Mucosa of gallbladder (tissue), 1 donor: Measurements from ENCODE around the gene RAB1A. TPM values are rescaled to one million over a fixed set of nuclear protein-coding genes. Genes with fewer than 3 reads are reported as not detected.
"Not testable (repeated sequence)": the region's sequence is repeated elsewhere in the genome, so short reads cannot be mapped to it uniquely, and the experiment has no call there.

Source experiments
- DNase-seq: peaks from one replicate; pipeline ENCODE4 v3.0.0-alpha.2; 2020; ENCODE audit warnings: low spot score
- total RNA-seq: library from RNA; stranded (reverse); gene quantifications from one replicate; pipeline ENCODE4 v1.2.1, GENCODE V29; 2021
- donor health status: DM: no; HTN: no; CAD: no.

RAB1A gene
- total RNA-seq, 1 donor from 2014 or later, result 139 TPM

- DNase-seq, result no peak
These were observed 6.3 kb upstream of the RAB1A start for GRCh38 chr2:65136253-65136652.

- no peak for DNase-seq
These were observed 4.3 kb upstream of the RAB1A start for GRCh38 chr2:65134158-65134557.

- DNase-seq, result no peak
These were observed 3.7 kb upstream of the RAB1A start for GRCh38 chr2:65133626-65134025.

GRCh38 chr2:65132930-65133329 is 3.0 kb upstream of the RAB1A start:
- not testable (repeated sequence) for DNase-seq

GRCh38 chr2:65130664-65131175 is 814 bp upstream of the RAB1A start:
- no peak for DNase-seq

GRCh38 chr2:65129286-65129825 is 550 bp downstream of the RAB1A start:
- DNase-seq, result no peak

- peak; percentile 30 for DNase-seq
These were observed 1.4 kb downstream of the RAB1A start for GRCh38 chr2:65128297-65129190.

GRCh38 chr2:65125457-65125856 is 4.4 kb downstream of the RAB1A start:
- not testable (repeated sequence) for DNase-seq

- DNase-seq, result no peak
These were observed 7.6 kb downstream of the RAB1A start for GRCh38 chr2:65122313-65122712.

- DNase-seq, result no peak
These were observed 8.8 kb downstream of the RAB1A start for GRCh38 chr2:65120990-65121693.

GRCh38 chr2:65116645-65117044 is 13.3 kb downstream of the RAB1A start:
- no peak for DNase-seq

- DNase-seq, result no peak
These were observed 15.0 kb downstream of the RAB1A start for GRCh38 chr2:65114921-65115320.

GRCh38 chr2:65113816-65114215 is 16.1 kb downstream of the RAB1A start:
- DNase-seq, result no peak

- no peak for DNase-seq
These were observed 16.7 kb downstream of the RAB1A start for GRCh38 chr2:65113229-65113628.

GRCh38 chr2:65112633-65113032 is 17.3 kb downstream of the RAB1A start:
- no peak for DNase-seq

GRCh38 chr2:65108780-65109179 is 21.1 kb downstream of the RAB1A start:
- DNase-seq, result no peak

GRCh38 chr2:65107530-65107929 is 22.4 kb downstream of the RAB1A start:
- no peak for DNase-seq

GRCh38 chr2:65103013-65103715 is 26.7 kb downstream of the RAB1A start:
- DNase-seq, result no peak

- no peak for DNase-seq
These were observed 28.8 kb downstream of the RAB1A start for GRCh38 chr2:65101071-65101470.

- DNase-seq, result no peak
These were observed 31.2 kb downstream of the RAB1A start for GRCh38 chr2:65098741-65099140.

- no peak for DNase-seq
These were observed 32.1 kb downstream of the RAB1A start for GRCh38 chr2:65097844-65098243.

- no peak for DNase-seq
These were observed 33.0 kb downstream of the RAB1A start for GRCh38 chr2:65096948-65097347.
